SK-N-DZ (cell line): ENCODE results near the gene CTAGE8. TPM values are rescaled to one million over a fixed set of nuclear protein-coding genes. Genes with fewer than 3 reads are reported as not detected.
"Not testable (repeated sequence)": the region's sequence is repeated elsewhere in the genome, so short reads cannot be mapped to it uniquely, and the experiment has no call there.

Experiments used
- DNase-seq: peaks from one replicate; pipeline ENCODE4 v3.0.0-alpha.2; 2015; ENCODE audit warnings: low spot score
- polyA plus RNA-seq, 2 experiments: library from polyadenylated mRNA; depleted of rRNA; stranded (reverse); fragments of >200 nt; gene quantifications; 2 replicates each; pipeline ENCODE4 v1.2.3, GENCODE V29; 2014

Gene CTAGE8, protein sequence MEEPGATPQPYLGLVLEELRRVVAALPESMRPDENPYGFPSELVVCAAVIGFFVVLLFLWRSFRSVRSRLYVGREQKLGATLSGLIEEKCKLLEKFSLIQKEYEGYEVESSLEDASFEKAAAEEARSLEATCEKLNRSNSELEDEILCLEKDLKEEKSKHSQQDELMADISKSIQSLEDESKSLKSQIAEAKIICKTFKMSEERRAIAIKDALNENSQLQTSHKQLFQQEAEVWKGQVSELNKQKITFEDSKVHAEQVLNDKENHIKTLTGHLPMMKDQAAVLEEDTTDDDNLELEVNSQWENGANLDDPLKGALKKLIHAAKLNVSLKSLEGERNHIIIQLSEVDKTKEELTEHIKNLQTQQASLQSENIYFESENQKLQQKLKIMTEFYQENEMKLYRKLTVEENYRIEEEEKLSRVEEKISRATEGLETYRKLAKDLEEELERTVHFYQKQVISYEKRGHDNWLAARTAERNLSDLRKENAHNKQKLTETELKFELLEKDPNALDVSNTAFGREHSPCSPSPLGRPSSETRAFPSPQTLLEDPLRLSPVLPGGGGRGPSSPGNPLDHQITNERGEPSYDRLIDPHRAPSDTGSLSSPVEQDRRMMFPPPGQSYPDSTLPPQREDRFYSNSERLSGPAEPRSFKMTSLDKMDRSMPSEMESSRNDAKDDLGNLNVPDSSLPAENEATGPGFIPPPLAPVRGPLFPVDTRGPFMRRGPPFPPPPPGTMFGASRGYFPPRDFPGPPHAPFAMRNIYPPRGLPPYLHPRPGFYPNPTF
- not detected in 2 replicates for polyA plus RNA-seq (2014; cell fraction: cytosol; rRNA removed)
- polyA plus RNA-seq (2014; cell fraction: nucleus; rRNA removed): not detected in 2 replicates

- DNase-seq: not testable (repeated sequence)
Measured at GRCh38 chr7:144269188-144269587, at the start of gene CTAGE8. Gene CTAGE8, minus strand, starts transcription at chr7:144269288. Its CDS starts 38 bp downstream, at chr7:144269250.

GRCh38 chr7:144317537-144317936, 48.4 kb upstream of the CTAGE8 start:
- not testable (repeated sequence) for DNase-seq

- not testable (repeated sequence) for DNase-seq
Measured at GRCh38 chr7:144311872-144312469, 42.9 kb upstream of the CTAGE8 start, which contains the start of gene OR2A1. Gene OR2A1, plus strand, starts transcription at chr7:144312419. Its CDS starts 5,706 bp downstream, at chr7:144318125.

- not testable (repeated sequence) for DNase-seq
Measured at GRCh38 chr7:144311218-144311617, 42.1 kb upstream of the CTAGE8 start.

DNA sequence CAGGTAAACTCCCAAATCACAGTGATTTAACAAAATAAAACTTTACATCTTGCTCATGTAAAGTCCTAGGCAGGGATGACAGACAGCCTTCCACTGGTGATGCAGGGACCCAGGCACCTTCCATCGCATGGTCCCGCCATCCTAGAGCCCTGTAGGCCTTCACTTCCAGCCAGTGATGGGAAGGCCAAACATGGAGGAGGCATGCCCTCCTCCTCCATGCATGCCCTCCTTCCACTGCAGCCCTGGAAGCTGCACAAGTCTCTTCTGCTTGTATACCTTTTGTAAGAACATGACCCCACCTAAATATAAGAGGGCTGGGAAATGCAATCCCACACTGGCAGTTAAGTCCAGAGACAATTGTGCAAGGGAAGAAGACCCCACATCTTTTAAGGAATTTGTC, 40.6 kb upstream of the CTAGE8 start:
- not testable (repeated sequence) for DNase-seq

- not testable (repeated sequence) for DNase-seq
Measured at GRCh38 chr7:144305156-144305555, 36.1 kb upstream of the CTAGE8 start.

DNA sequence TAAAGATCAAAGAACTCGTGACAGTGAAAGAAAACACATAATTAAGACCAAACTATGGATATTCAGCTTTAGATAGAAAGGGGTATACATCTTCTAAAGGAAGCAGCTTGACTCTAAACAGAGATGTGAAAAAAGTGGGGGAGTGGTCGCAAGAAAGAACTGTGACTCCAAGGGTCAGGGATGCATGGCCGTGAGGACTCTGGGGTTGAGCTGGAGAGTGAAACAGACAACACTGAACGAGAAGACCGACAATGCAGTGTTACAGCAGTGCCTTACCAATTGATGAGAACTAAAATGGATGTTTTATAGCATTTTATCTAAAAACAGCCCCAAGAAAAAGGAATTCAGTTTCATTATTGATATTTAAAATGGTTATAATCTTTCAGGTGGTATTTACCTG, 34.5 kb upstream of the CTAGE8 start:
- DNase-seq: not testable (repeated sequence)

DNA sequence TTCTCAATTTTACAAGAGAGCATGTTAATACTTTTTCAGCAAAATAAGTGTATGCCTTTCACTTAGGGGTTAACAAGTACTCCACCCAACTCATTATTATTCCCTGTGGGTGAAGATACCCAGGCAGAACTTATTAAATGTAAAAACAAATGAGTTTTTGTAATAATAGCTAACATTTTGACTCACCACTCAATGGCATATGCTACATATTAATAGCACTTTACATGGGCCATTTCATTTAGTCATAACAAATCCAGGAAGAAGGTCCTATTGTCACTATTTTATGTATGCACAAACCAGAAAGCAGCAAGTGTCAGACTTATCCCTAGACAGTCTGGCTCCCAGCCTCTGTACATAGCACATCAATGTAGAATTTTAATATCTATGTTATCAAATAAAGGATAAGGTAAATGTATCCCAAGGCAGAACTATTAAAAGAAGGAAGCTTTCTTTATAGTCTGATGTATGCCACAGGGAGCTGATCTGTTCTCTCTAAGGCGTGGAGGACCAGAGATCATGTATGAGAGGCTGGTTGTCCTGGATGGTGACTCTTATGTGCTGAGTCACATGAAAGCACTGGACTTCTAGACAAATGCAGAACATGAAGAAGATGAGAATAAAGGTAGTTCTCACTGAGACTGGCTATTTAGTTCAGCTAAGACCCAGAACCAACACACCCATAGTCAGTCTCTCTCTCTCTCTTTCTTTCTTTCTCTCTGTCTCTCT, 33.7 kb upstream of the CTAGE8 start:
- DNase-seq: not testable (repeated sequence)

DNA sequence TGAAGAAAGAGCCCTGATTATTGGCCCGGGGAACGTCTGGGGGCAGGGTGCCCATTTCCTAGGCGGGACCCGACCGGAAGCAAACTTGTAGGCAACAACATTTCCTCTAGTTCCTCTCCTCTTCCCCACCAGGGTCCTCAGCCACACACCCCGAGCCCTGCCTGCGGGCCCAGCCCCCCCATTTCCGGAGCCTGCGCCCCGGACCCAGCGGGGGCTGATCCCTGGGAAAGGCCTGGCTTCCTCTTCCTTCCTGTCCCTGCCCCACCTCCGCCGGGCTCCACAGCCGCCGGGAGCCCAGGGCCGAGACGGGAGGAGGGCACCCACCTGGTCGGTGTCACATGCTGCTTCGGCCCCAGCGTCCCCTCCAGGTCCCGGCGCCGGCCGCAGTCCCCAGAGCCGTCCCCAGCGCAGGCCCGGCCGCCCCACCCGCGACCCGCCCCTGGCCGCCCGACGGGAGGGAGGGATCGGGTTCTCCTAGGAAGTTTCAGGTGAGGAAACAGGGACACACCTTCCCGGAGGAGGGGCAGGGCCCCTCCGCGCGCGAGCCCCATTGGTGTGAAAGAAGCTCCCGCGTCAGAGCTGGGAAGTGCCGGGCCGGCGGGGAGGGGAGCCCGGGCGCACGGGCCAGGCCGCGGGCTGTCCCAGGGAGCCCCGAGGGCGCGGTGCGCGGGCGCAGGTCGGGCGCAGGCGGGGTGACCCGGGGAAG, 24.9 kb upstream of the CTAGE8 start:
- not testable (repeated sequence) for DNase-seq

- not testable (repeated sequence) for DNase-seq
Measured at GRCh38 chr7:144292384-144293161, 23.5 kb upstream of the CTAGE8 start.

- peak; percentile 0 for DNase-seq
Measured at GRCh38 chr7:144291607-144292006, 22.5 kb upstream of the CTAGE8 start.

GRCh38 chr7:144287171-144287784, 18.2 kb upstream of the CTAGE8 start:
- DNase-seq: not testable (repeated sequence)

GRCh38 chr7:144283716-144284115, 14.6 kb upstream of the CTAGE8 start:
- DNase-seq: not testable (repeated sequence)

DNA sequence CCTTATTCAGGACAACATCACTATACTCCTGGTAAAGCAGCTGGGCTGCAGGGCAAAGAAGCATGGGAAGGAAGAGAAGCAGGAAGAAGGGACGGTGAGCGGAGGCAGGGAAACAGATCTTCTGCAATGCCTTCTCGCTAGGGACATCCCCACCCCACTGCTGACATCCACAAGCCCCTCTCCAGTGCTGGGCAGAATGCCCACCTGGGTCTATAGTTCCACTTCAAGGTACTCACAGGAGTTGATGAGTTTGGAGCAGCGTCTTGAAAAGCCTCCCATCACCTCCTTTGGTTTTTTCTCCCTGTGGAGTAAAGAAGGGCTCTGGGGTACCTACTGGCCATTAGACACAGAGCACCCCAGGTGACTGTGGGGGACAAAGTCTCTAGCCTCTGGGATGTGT, 13.4 kb upstream of the CTAGE8 start:
- DNase-seq: not testable (repeated sequence)

- DNase-seq: not testable (repeated sequence)
Measured at GRCh38 chr7:144281981-144282380, 12.9 kb upstream of the CTAGE8 start.

GRCh38 chr7:144280010-144280409, 10.9 kb upstream of the CTAGE8 start:
- not testable (repeated sequence) for DNase-seq

DNA sequence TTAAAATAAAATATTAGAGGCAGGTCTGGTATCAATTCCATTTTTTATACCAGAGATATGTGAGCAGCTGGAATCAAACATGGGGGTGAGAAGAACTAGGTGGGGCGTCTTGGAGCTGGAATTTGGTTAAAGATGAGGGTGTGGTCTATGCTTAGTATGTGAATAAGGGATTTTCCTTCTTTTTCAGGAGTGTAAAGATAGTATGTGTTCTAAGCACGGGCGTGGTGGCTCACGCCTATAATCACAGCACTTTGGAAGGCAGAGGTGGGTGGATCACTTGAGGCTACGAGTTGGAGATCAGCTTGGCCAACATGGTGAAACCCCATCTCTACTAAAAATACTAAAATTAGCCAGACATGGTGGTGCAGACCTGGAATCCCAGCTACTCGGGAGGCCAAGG, 6.2 kb upstream of the CTAGE8 start:
- DNase-seq: not testable (repeated sequence)

DNA sequence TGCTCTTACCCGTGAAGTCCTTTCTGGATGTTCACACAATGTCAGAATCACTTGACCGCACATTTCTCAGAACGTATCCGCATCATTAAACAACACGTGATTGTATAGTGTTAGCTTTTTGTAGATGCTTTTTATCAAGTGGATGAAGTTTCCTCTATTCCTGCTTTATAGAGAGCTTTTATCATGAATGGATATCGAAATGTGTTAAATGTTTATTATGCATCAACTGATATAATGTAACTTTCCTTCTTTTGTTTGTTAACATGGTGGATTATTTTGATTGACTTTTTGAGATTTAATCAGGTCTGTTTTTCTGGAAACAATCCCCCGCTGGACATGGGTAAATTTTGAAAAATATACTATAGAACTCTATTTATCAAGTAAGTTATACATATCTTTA, 4.4 kb downstream of the CTAGE8 start, which contains the start of gene OR2A7:
OR2A7 (minus strand) TSS at position 101 of the 400 bp plus-strand sequence. CDS start 5,164 bp downstream, outside the sequence.
- DNase-seq: not testable (repeated sequence)

- not testable (repeated sequence) for DNase-seq
Measured at GRCh38 chr7:144262128-144262527, 7.0 kb downstream of the CTAGE8 start.
